Measurements from ENCODE around the gene PTPRM. TPM values are rescaled to one million over a fixed set of nuclear protein-coding genes. Genes with fewer than 3 reads are reported as not detected.

The PTPRM gene
- total RNA-seq, 1 experiment from 2014 or later = 6.2 TPM

GRCh38 chr18:8081872-8082553 lies 514.9 kb downstream of the PTPRM start:
- no peaks in the 10 kb centered on the region for H4K20me1 ChIP-seq (ENCODE audit: control insufficient read depth, insufficient read depth, insufficient read length)
- no peaks in the 10 kb centered on the region for H3K23me2 ChIP-seq (ENCODE audit: insufficient read length, low read depth, low read length, poor library complexity, severe bottlenecking)
- H2AK5ac ChIP-seq (ENCODE audit: insufficient read length, low read length) = no peak overlapping the region
- no peaks in the 10 kb centered on the region for H3K9me3 ChIP-seq (ENCODE audit: control insufficient read depth, low read depth, low read length)
- no peak overlapping the region for H3K27ac ChIP-seq (ENCODE audit: insufficient read length, low read depth, low read length)
- no peak overlapping the region; a peak in 1 of 7 replicates for H3K27ac Mint-ChIP-seq
- no peak overlapping the region for H3K14ac ChIP-seq (ENCODE audit: insufficient read depth, low read length)
- H2BK5ac ChIP-seq (ENCODE audit: insufficient read length, low read length) = no peak overlapping the region
- no peak overlapping the region for H2AFZ ChIP-seq (ENCODE audit: low read length)
- no peak overlapping the region for H3K4ac ChIP-seq (ENCODE audit: low read depth, low read length)
- no peak overlapping the region for H2BK20ac ChIP-seq (ENCODE audit: low read depth, low read length, poor library complexity, severe bottlenecking)
- H3K9ac ChIP-seq (ENCODE audit: extremely low read depth, insufficient read length, low read length) = no peak overlapping the region
- no peak overlapping the region for H4K8ac ChIP-seq (replicated peaks; ENCODE audit: insufficient read length, low read depth, low read length)
- H2BK120ac ChIP-seq (ENCODE audit: low read depth, low read length, poor library complexity, severe bottlenecking) = no peak overlapping the region
- peaks cover 30% of the 10 kb centered on the region for H3K27me3 Mint-ChIP-seq (ENCODE audit: low read depth)
- no peak overlapping the region for H2BK15ac ChIP-seq (ENCODE audit: low read depth, low read length)
- H4K5ac ChIP-seq (ENCODE audit: insufficient read length, low read depth, low read length) = no peak overlapping the region
- H3T11ph ChIP-seq (ENCODE audit: low read length) = no peak overlapping the region
- H3K79me1 ChIP-seq (ENCODE audit: insufficient read depth, low read depth, low read length, poor library complexity, severe bottlenecking) = no peaks in the 10 kb centered on the region
- no peak overlapping the region for H3K4me3 Mint-ChIP-seq
- no peaks in the 10 kb centered on the region; the same call in 1 of the 2 replicates for H3K4me1 ChIP-seq (ENCODE audit: insufficient read depth, low read length)
- H2BK12ac ChIP-seq (ENCODE audit: insufficient read length, low read depth, low read length) = no peak overlapping the region
- peaks cover 0 to 2% (median 0%) of the 10 kb centered on the region in 3 experiments; a peak in 2 of 7 replicates for H3K36me3 Mint-ChIP-seq (ENCODE audit: insufficient read depth in 1 of 3, low read depth in 3 of 3)
- no peak overlapping the region for H4K91ac ChIP-seq (ENCODE audit: insufficient read length, low read depth, low read length)
- H3K9me3 Mint-ChIP-seq = peaks cover 0 to 3% of the 10 kb centered on the region in 2 experiments; a peak in 1 of 5 replicates
- no peak for TF ChIP-seq CTCF (conservative IDR thresholded peaks at IDR 0.05)
- WGBS (ENCODE audit: extremely low coverage, insufficient read length, low lambda C conversion rate) = no CpG with 5 or more reads among the region's 3 CpGs
- no peaks in the 10 kb centered on the region for H3K79me2 ChIP-seq (ENCODE audit: insufficient read depth, low read length)
- no peak overlapping the region for H3K18ac ChIP-seq (ENCODE audit: insufficient read length, low read depth, low read length)
- H3K56ac ChIP-seq (ENCODE audit: insufficient read length, low read depth, low read length) = no peak overlapping the region
- no peak overlapping the region for H3K4me2 ChIP-seq (ENCODE audit: insufficient read depth, insufficient read length, low read length)
- no peak overlapping the region for H3K23ac ChIP-seq (ENCODE audit: insufficient read length, low read depth, low read length)
- H3K27me3 ChIP-seq (ENCODE audit: insufficient read depth, low read length) = no peaks in the 10 kb centered on the region; the same call in 1 of the 2 replicates
- peaks cover 24 to 49% of the 10 kb centered on the region in 2 experiments for H3K4me1 Mint-ChIP-seq
- no peak for DNase-seq
